HG02763 (cell line): ENCODE data around the gene TBC1D1.

ENCODE experiments used
- ATAC-seq: cut with Tn5 transposase; IDR thresholded peaks from one replicate; pipeline ENCODE4 v1.9.1; 2021; ENCODE audit warnings: mild to moderate bottlenecking, moderate library complexity; ENCODE audit not compliant: unreplicated experiment

The TBC1D1 gene

DNA sequence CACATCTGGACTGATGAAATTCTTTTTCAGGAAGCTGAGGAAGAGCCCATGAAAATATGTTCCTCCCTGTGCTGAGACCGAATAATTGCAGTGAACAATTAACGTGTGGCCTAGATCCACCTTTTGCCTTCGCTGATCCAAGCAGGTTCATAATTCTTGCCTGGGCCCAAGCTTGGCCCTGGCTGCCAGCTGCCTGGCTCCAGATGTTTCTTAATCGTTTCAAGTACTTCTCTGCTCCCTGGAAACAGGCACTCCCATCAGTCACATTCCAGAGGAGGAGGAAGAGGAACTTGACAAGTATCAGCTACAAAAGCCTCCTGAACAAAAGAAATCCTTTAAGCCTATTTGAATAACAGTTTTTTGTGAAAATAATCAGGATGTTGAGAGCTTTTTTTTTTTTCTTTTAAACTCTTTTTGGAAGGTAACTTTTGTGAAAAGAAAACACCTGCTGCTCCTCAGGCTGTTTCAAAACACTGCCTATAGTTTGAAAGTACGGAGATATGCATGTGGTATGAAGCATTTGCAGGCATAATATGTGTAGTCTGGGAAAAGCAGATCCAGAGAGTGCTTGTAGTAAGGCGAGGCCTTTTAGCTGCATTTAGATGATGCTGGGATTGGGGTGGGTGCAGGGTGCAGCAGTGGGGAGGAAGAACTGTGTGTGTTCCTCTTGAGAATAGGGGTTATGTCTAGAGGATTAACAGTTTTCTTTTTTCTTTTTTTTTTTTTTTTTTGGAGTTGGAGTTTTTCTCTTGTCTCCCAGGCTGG lies 223.7 kb downstream of the TBC1D1 start:
- ATAC-seq = no peak

DNA sequence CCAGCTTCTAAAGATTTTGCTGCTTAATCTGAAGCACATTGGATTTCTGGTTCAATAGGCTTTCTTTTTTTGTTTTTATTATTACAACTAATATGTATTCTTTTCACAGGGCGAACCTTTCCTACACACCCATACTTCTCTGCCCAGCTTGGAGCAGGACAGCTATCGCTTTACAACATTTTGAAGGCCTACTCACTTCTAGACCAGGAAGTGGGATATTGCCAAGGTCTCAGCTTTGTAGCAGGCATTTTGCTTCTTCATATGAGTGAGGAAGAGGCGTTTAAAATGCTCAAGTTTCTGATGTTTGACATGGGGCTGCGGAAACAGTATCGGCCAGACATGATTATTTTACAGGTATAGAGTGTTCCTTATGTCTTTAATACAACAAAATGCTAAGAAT lies 224.7 kb downstream of the TBC1D1 start:
- no peak for ATAC-seq

DNA sequence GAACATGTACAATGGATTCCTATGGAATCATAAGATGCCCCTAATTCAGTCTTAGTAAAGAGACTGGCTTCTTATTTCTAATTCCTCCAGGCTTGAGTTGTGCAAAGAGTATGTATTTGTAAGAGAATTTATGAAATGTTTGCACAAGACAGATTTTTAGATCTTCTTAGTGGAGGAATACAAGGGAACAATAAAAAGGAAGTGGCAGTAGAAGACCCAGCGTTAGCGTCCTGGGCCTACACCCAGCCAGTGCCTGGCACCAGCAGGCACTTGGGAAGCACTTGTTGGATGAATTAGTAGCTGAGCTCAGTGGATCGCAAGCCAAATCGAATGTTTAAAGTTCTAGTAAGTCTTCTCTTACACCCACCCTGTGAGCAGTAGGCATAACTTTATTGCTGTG lies 226.7 kb downstream of the TBC1D1 start:
- no peak for ATAC-seq

DNA sequence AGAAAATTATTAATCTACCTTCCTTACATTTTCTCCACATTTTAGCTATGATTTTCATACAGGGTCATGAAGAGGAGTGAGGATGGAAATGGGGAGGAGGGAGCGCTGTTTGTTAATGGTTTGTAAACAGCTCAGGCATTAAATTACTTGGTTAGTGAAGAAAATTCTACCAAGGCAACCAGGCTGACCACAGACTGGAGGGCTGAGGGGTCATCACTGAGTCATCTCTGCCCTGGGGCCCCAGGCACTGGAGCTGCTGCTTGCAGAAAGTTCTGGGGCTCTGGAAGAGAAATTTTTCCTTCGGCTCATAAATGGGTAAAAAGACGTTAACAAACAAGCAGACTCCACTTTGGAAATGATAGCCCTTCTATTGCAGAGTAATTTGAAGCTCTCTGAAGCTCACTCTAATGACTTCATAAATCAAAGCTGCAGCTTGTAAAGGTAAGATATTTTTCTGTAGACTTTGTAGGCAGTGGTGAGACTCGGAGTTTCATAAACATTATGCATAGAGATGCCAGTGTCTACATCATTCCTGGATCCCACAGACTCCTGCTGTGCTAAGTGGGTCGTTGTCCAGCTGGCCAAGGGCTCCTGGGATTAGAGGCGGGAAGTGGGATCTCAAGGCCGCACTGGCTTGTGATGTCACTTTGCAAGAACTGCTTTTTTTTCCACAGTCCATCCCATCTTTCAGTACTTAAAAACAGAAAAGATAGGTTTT lies 228.9 kb downstream of the TBC1D1 start:
- no peak for ATAC-seq

GRCh38 chr4:38120772-38121171 lies 229.9 kb downstream of the TBC1D1 start:
- ATAC-seq = no peak

DNA sequence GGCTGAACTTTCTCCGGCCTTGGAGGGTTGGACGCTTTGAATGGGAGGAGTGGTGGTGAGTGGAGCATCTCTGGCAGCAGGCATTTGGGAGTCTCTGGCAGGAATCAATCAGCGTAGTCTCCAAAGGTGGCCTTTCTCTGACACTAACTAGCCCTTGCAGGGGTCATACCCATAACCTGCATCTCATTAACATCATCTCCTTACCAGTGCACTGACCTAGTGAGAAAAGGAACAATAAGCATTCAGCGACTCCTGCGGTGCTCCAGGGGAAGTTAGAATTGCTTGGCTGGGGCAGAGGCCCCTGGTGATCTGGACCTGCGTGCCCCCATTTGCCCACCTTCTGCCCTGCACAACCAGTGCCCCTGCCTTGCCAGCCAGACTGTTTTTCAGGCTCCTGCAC lies 231.2 kb downstream of the TBC1D1 start:
- no peak for ATAC-seq

- ATAC-seq = no peak
Observed at GRCh38 chr4:38123555-38123954, 232.7 kb downstream of the TBC1D1 start.

- ATAC-seq = no peak
Observed at GRCh38 chr4:38124961-38125360, 234.1 kb downstream of the TBC1D1 start.

GRCh38 chr4:38125816-38126215 lies 234.9 kb downstream of the TBC1D1 start:
- no peak for ATAC-seq

GRCh38 chr4:38128478-38129459 lies 237.9 kb downstream of the TBC1D1 start:
- ATAC-seq = no peak

DNA sequence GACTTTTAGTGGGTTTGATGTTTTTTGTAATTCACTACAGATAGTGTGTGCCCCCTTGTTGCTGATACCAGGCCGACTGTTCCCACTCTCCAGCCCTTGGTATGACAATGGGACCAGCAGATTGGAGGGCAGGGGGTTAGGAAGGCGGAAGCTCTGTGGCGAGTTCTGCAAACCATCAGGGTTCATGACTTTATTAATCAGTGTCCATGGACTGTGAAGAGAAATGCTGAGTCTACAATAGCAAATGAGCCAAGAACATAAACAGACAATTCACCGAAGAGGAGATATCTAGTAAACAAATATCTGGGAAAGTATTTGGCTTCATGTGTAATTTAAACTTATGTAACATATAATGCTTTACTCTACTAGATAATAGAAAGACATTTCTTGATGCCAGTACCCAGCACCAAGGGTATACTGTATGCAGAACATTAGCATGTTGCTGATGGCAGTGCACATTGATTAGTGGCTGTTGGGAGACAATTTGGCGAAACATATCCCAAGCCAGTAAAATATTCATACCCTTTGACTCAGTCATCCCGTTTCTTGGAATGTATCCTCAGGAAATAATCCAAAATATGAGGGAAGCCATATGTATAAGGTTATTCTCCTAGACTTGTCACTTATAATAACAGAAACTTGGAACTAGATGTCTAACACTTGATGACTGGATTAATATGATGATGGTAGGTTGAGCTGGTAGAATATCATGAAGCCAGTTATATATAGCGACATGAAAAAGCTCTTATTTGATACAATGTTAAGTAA lies 238.8 kb downstream of the TBC1D1 start:
- no peak for ATAC-seq

DNA sequence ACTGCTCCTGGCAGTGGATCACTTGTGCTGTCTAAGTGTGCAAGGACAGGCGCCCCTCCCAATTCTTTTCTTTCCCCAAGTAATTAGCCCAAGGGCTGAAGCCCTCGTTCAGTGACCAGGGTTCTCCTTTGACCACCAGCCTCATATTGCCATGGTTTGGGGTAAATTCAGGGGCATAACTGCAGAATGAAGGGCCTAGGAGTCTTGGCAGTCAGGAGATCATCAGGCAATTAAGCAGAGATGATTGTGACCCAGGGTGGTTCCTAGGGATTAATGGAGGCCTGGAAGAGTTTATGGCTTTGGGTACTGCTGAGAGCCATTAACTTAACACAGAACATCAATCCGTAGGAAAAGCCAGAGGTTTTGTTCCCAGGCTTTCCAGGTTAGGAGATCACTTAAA lies 240.0 kb downstream of the TBC1D1 start:
- no peak for ATAC-seq

- ATAC-seq = no peak
Observed at GRCh38 chr4:38131371-38132091, 240.6 kb downstream of the TBC1D1 start.

- ATAC-seq = peak; percentile 82
Observed at GRCh38 chr4:38132107-38132673, 241.3 kb downstream of the TBC1D1 start.

- no peak for ATAC-seq
Observed at GRCh38 chr4:38132843-38133662, 242.2 kb downstream of the TBC1D1 start.

GRCh38 chr4:38133711-38134480 lies 243.0 kb downstream of the TBC1D1 start:
- no peak for ATAC-seq

GRCh38 chr4:38135201-38135600 lies 244.3 kb downstream of the TBC1D1 start:
- no peak for ATAC-seq

- no peak for ATAC-seq
Observed at GRCh38 chr4:38136604-38137003, 245.7 kb downstream of the TBC1D1 start.
